22Rv1 (cell line): Measurements from ENCODE around the gene UBE3A.

Experiments
- ZFX ChIP-seq: fragments of 450-650 bp; IDR thresholded peaks from 2 replicates; pipeline ENCODE4 v1.6.1; 2017; ENCODE audit warnings: antibody characterized with exemption, borderline replicate concordance
- TF ChIP-seq, protein P1 (sequence below): fragments of 450-650 bp; IDR thresholded peaks from 2 replicates; pipeline ENCODE4 v1.5.1; 2017; ENCODE audit warnings: mild to moderate bottlenecking

DNA sequence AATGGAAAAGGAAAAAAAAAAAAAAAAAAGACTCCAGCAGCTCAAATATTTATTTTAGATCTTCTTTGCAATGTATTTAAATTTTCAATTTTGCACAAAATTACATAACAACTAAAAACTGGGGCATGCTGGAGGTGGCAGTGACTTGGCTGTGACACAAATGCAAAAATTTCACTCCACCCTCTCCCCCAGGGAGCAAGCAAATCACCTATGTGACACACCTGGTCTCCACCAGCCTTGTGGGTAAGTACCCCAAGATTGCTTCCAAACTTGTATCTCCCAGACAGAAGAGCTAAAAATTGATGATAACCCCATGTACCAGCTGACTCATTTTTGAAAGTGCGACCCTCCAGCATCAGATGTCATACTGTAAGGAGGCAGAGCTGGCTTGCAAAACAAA, 32.0 kb downstream of the UBE3A start:
- TF ChIP-seq, protein P1, sequence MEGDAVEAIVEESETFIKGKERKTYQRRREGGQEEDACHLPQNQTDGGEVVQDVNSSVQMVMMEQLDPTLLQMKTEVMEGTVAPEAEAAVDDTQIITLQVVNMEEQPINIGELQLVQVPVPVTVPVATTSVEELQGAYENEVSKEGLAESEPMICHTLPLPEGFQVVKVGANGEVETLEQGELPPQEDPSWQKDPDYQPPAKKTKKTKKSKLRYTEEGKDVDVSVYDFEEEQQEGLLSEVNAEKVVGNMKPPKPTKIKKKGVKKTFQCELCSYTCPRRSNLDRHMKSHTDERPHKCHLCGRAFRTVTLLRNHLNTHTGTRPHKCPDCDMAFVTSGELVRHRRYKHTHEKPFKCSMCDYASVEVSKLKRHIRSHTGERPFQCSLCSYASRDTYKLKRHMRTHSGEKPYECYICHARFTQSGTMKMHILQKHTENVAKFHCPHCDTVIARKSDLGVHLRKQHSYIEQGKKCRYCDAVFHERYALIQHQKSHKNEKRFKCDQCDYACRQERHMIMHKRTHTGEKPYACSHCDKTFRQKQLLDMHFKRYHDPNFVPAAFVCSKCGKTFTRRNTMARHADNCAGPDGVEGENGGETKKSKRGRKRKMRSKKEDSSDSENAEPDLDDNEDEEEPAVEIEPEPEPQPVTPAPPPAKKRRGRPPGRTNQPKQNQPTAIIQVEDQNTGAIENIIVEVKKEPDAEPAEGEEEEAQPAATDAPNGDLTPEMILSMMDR = no peak
- no peak for TF ChIP-seq ZFX
